HFFc6 (cell line): ENCODE measurements around the gene RAPSN. TPM values are rescaled to one million over a fixed set of nuclear protein-coding genes. Genes with fewer than 3 reads are reported as not detected.
"Not testable (repeated sequence)": the region's sequence is repeated elsewhere in the genome, so short reads cannot be mapped to it uniquely, and the experiment has no call there.

ENCODE experiments used
- DNase-seq: peaks from one replicate; pipeline ENCODE4 v3.0.0-alpha.2; 2018
- H3K27ac Mint-ChIP-seq: 2 replicates; pipeline ENCODE4 v1.8.0; 2020; ENCODE audit warnings: mild to moderate bottlenecking, mixed read lengths
- H3K27me3 Mint-ChIP-seq: 2 replicates; pipeline ENCODE4 v1.8.0; 2021; ENCODE audit warnings: mild to moderate bottlenecking, moderate library complexity, mixed read lengths; ENCODE audit not compliant: insufficient read depth
- H3K36me3 Mint-ChIP-seq: 2 replicates; pipeline ENCODE4 v1.8.0; 2021; ENCODE audit warnings: low read depth, mixed read lengths
- H3K4me1 Mint-ChIP-seq: 2 replicates; pipeline ENCODE4 v1.8.0; 2020; ENCODE audit warnings: low read depth, mixed read lengths
- H3K4me3 Mint-ChIP-seq: 2 replicates; pipeline ENCODE4 v1.8.0; 2020; ENCODE audit warnings: mild to moderate bottlenecking, moderate library complexity, mixed read lengths
- H3K9me3 Mint-ChIP-seq: 2 replicates; pipeline ENCODE4 v1.8.0; 2020; ENCODE audit warnings: mild to moderate bottlenecking, mixed read lengths
- CTCF ChIP-seq: fragments of 200-600 bp; sonication (generic); IDR thresholded peaks from 2 replicates; pipeline ENCODE4 v1.5.0; 2021; ENCODE audit warnings: antibody characterized with exemption, mild to moderate bottlenecking
- total RNA-seq, 6 experiments: library from RNA; stranded (reverse); fragmentation: NEBNext Ultra II Directional; extraction: Animal tissue kit (Norgen Biotek cat#: 25700); gene quantifications; 2 replicates in 1 of 6; 3 replicates in 5 of 6; pipeline ENCODE4 v1.2.3, GENCODE V29; 2021

The RAPSN gene
- total RNA-seq, 6 experiments from 2014 or later = 0.22 TPM; not detected in 5

GRCh38 chr11:47466201-47466600 lies 17.3 kb upstream of the RAPSN start:
- TF ChIP-seq CTCF = no peak
- peaks cover 6% of the 10 kb centered on the region for H3K27me3 Mint-ChIP-seq
- peaks cover 30% of the 10 kb centered on the region for H3K36me3 Mint-ChIP-seq
- DNase-seq = no peak
- peak overlapping the region; percentile 70; the same call in 1 of the 2 replicates for H3K27ac Mint-ChIP-seq
- H3K9me3 Mint-ChIP-seq = no peaks in the 10 kb centered on the region
- H3K4me3 Mint-ChIP-seq = peak overlapping the region; percentile 46; the same call in 1 of the 2 replicates
- H3K4me1 Mint-ChIP-seq = peaks cover 44% of the 10 kb centered on the region

- Mint-ChIP-seq H3K4me3 (no peak overlapping the region), H3K4me1 (peaks cover 54% of the 10 kb centered on the region), H3K36me3 (peaks cover 22% of the 10 kb centered on the region), H3K9me3 (no peaks in the 10 kb centered on the region), H3K27ac (no peak overlapping the region), H3K27me3 (peaks cover 4% of the 10 kb centered on the region)
- TF ChIP-seq CTCF = no peak
- no peak for DNase-seq
Measured at GRCh38 chr11:47464483-47464882, 15.5 kb upstream of the RAPSN start.

GRCh38 chr11:47461876-47462275 lies 12.9 kb upstream of the RAPSN start:
- no peak for TF ChIP-seq CTCF
- peak overlapping the region; percentile 15 for H3K27ac Mint-ChIP-seq
- H3K4me3 Mint-ChIP-seq = no peak overlapping the region
- peaks cover 5% of the 10 kb centered on the region for H3K36me3 Mint-ChIP-seq
- no peak for DNase-seq
- H3K4me1 Mint-ChIP-seq = peaks cover 41% of the 10 kb centered on the region
- peaks cover 6% of the 10 kb centered on the region; the same call in 1 of the 2 replicates for H3K27me3 Mint-ChIP-seq
- no peaks in the 10 kb centered on the region for H3K9me3 Mint-ChIP-seq

- peaks cover 5% of the 10 kb centered on the region for H3K36me3 Mint-ChIP-seq
- peaks cover 7% of the 10 kb centered on the region; the same call in 1 of the 2 replicates for H3K27me3 Mint-ChIP-seq
- H3K4me3 Mint-ChIP-seq = no peak overlapping the region
- H3K27ac Mint-ChIP-seq = peak overlapping the region; percentile 65
- TF ChIP-seq CTCF = no peak
- no peaks in the 10 kb centered on the region for H3K9me3 Mint-ChIP-seq
- H3K4me1 Mint-ChIP-seq = peaks cover 29% of the 10 kb centered on the region
- peak; percentile 34 for DNase-seq
Measured at GRCh38 chr11:47460571-47461235, 11.8 kb upstream of the RAPSN start.

- H3K9me3 Mint-ChIP-seq, H3K27me3 Mint-ChIP-seq, H3K4me3 Mint-ChIP-seq, H3K27ac Mint-ChIP-seq: not testable (repeated sequence)
- DNase-seq = peak; percentile 71
- peak; percentile 85 for TF ChIP-seq CTCF
- Mint-ChIP-seq H3K36me3 (peaks cover 10% of the 10 kb centered on the region), H3K4me1 (peaks cover 12% of the 10 kb centered on the region)
Measured at GRCh38 chr11:47454258-47454671, 5.3 kb upstream of the RAPSN start.
